KMS-11 (cell line): Measurements from ENCODE around the gene MORC2.

Source experiments
- H2AFZ ChIP-seq: fragments of 200-600 bp; sonication (generic); 2 replicates; pipeline ENCODE4 v1.6.1; 2016; ENCODE audit warnings: antibody characterized with exemption, mixed run types, low read depth
- H3K27ac ChIP-seq: fragments of 200-600 bp; sonication (generic); 2 replicates; pipeline ENCODE4 v1.6.1; 2016; ENCODE audit warnings: mild to moderate bottlenecking, mixed run types
- H3K27me3 ChIP-seq: fragments of 200-600 bp; sonication (generic); 2 replicates; pipeline ENCODE4 v1.6.1; 2017; ENCODE audit warnings: mild to moderate bottlenecking, low read depth, mixed run types, moderate library complexity; ENCODE audit not compliant: insufficient read depth
- H3K36me3 ChIP-seq: fragments of 200-600 bp; sonication (generic); 2 replicates; pipeline ENCODE4 v1.6.1; 2017; ENCODE audit warnings: mild to moderate bottlenecking, mixed run types; ENCODE audit not compliant: insufficient read depth
- H3K4me1 ChIP-seq: fragments of 200-600 bp; sonication (generic); 2 replicates; pipeline ENCODE4 v1.6.1; 2016; ENCODE audit warnings: mild to moderate bottlenecking, low read depth, mixed run types; ENCODE audit not compliant: poor library complexity, severe bottlenecking
- H3K4me2 ChIP-seq: fragments of 200-600 bp; sonication (generic); 2 replicates; pipeline ENCODE4 v1.7.0; 2016; ENCODE audit warnings: mild to moderate bottlenecking, mixed run types
- H3K4me3 ChIP-seq: fragments of 200-600 bp; sonication (generic); IDR thresholded peaks from 2 replicates; pipeline ENCODE4 v1.6.1; 2017; ENCODE audit warnings: low read depth, low read length, mixed read lengths; ENCODE audit not compliant: insufficient read depth
- H3K79me2 ChIP-seq: fragments of 200-600 bp; sonication (generic); 2 replicates; pipeline ENCODE4 v1.6.1; 2016; ENCODE audit warnings: low read depth, mixed run types; ENCODE audit not compliant: insufficient read depth
- H3K9ac ChIP-seq: fragments of 200-600 bp; sonication (generic); 2 replicates; pipeline ENCODE4 v1.6.1; 2016; ENCODE audit warnings: mild to moderate bottlenecking, mixed run types
- H4K20me1 ChIP-seq: fragments of 200-600 bp; sonication (generic); 2 replicates; pipeline ENCODE4 v1.6.1; 2016; ENCODE audit warnings: mild to moderate bottlenecking, mixed run types; ENCODE audit not compliant: insufficient read depth
- TF ChIP-seq, protein P1 (sequence below): fragments of 200-600 bp; sonication (generic); conservative IDR thresholded peaks from 2 replicates; pipeline ENCODE4 v1.6.1; 2017; ENCODE audit warnings: low read depth, mild to moderate bottlenecking, antibody characterized with exemption, low read length, moderate library complexity, mixed read lengths

MORC2 gene

DNA sequence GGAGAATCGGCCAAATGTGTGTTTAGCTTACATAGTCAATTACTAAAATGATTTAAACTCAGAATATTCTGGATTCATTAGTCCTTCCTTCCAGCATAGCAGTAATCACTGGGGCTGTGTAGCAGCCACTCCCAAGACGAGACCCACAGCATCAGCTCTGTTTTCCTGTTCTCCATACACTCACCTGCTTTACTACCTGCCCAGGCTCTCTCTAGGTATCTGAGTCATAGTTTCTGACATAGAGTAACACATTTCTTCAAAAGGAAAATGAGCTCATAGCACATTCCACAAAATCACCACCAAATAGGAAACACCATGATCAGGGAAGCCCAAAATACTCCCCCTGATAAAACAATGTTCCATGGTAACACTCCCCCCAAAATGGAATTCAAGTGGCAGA is 22.9 kb downstream of the MORC2 start:
- Histone ChIP-seq H3K36me3 (peaks cover 12% of the 10 kb centered on the region; the same call in 1 of the 2 replicates), H3K4me3 (no peak overlapping the region), H4K20me1 (no peaks in the 10 kb centered on the region), H3K9ac (no peak overlapping the region), H3K27ac (no peak overlapping the region), H3K4me2 (no peak overlapping the region), H2AFZ (no peak overlapping the region), H3K4me1 (no peaks in the 10 kb centered on the region), H3K27me3 (no peaks in the 10 kb centered on the region), H3K79me2 (no peaks in the 10 kb centered on the region)
- TF ChIP-seq, protein P1, sequence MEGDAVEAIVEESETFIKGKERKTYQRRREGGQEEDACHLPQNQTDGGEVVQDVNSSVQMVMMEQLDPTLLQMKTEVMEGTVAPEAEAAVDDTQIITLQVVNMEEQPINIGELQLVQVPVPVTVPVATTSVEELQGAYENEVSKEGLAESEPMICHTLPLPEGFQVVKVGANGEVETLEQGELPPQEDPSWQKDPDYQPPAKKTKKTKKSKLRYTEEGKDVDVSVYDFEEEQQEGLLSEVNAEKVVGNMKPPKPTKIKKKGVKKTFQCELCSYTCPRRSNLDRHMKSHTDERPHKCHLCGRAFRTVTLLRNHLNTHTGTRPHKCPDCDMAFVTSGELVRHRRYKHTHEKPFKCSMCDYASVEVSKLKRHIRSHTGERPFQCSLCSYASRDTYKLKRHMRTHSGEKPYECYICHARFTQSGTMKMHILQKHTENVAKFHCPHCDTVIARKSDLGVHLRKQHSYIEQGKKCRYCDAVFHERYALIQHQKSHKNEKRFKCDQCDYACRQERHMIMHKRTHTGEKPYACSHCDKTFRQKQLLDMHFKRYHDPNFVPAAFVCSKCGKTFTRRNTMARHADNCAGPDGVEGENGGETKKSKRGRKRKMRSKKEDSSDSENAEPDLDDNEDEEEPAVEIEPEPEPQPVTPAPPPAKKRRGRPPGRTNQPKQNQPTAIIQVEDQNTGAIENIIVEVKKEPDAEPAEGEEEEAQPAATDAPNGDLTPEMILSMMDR: no peak

DNA sequence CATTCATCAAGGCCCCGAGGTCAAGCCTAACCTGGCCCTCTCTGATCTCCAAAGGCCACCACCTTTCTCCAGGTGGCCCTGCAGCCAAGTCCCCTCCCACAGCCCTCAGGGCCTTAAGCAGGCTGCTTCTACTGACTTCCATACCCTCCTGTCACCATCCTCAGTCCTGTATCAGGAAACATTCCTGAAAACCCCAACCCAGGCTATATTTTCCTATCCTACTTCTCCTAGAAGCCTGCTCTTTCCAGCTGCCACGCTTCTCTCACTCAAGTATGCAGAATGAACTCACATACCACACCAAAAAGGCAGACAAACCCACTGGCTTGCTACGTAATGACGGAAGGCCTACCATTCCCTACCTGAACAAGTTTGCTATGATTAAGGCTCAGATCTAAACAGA is 23.6 kb downstream of the MORC2 start:
- Histone ChIP-seq H3K4me2 (no peak overlapping the region), H3K36me3 (peaks cover 12% of the 10 kb centered on the region; the same call in 1 of the 2 replicates), H3K27ac (no peak overlapping the region), H3K27me3 (no peaks in the 10 kb centered on the region), H3K79me2 (no peaks in the 10 kb centered on the region), H2AFZ (no peak overlapping the region), H3K9ac (no peak overlapping the region), H4K20me1 (no peaks in the 10 kb centered on the region), H3K4me1 (no peaks in the 10 kb centered on the region), H3K4me3 (no peak overlapping the region)
- TF ChIP-seq, protein P1: no peak

DNA sequence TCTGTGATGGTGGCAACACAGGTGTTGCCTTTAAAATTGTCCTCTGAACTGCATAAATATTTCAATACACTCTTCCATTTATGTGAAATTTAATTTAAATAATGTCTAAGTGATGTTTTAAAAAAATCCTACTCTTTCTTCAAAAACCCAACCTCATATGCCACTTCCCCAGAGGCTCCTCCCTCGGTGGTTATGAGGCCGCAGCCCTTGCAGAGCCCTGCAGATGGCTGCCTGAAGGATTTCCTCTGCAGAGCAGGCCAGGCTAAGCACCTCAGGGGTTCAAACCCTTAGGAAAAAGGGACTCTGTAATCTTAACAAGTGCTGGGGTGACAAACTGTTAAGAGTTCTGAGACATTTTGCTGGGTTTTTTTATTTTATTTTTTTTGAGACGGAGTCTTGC is 25.2 kb downstream of the MORC2 start:
- H3K79me2 ChIP-seq: no peaks in the 10 kb centered on the region
- H3K36me3 ChIP-seq: peaks cover 15% of the 10 kb centered on the region; the same call in 1 of the 2 replicates
- no peak overlapping the region for H2AFZ ChIP-seq
- no peaks in the 10 kb centered on the region for H4K20me1 ChIP-seq
- H3K27ac ChIP-seq: no peak overlapping the region
- TF ChIP-seq, protein P1: no peak
- no peaks in the 10 kb centered on the region for H3K27me3 ChIP-seq
- H3K4me2 ChIP-seq: no peak overlapping the region
- H3K4me1 ChIP-seq: no peaks in the 10 kb centered on the region
- no peak overlapping the region for H3K4me3 ChIP-seq
- H3K9ac ChIP-seq: no peak overlapping the region

DNA sequence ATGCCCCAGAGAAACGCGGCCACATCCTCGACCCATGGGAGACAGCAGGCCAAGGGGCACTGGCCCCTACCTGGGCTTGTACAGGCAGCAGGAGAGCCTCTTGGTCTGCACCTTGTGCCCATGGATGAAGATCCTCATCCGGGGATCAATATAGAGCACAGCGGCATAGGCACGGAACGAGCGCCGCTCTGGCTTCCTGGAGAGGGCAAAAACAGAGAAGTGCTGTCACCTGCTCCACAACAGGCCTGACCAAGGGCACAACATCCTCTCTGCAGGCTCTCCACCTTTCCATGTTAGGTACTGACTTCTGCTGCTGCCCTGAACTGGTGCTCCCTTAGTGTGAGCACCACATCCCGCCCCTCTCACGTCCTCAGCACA is 27.2 kb downstream of the MORC2 start:
- Histone ChIP-seq H4K20me1 (no peaks in the 10 kb centered on the region), H3K27ac (no peak overlapping the region), H3K4me2 (no peak overlapping the region), H3K4me3 (no peak overlapping the region), H3K27me3 (no peaks in the 10 kb centered on the region), H3K4me1 (no peaks in the 10 kb centered on the region), H3K36me3 (peaks cover 15% of the 10 kb centered on the region; the same call in 1 of the 2 replicates), H3K79me2 (no peaks in the 10 kb centered on the region), H2AFZ (no peak overlapping the region), H3K9ac (no peak overlapping the region)
- TF ChIP-seq, protein P1: no peak
